Smooth muscle cell (in vitro differentiated cells): ENCODE measurements around the gene MTUS2. TPM values are rescaled to one million over a fixed set of nuclear protein-coding genes. Genes with fewer than 3 reads are reported as not detected.

Source experiments
- DNase-seq: peaks from one replicate; lab custom pipeline; 2025; ENCODE audit not compliant: unreplicated experiment; lab: John Stamatoyannopoulos, UW
- H2AFZ ChIP-seq: fragments of 200-600 bp; sonication (generic); 2 replicates; pipeline ENCODE4 v1.6.0; 2016; ENCODE audit warnings: antibody characterized with exemption, low read depth, mild to moderate bottlenecking
- H3F3A ChIP-seq: fragments of 200-600 bp; sonication (generic); 2 replicates; pipeline ENCODE4 v1.6.0; 2017; ENCODE audit warnings: antibody characterized with exemption, low read depth
- H3K27ac ChIP-seq: fragments of 200-600 bp; sonication (generic); 2 replicates; pipeline ENCODE4 v1.5.1; 2016; ENCODE audit warnings: low read depth, mild to moderate bottlenecking
- H3K27me3 ChIP-seq: fragments of 200-600 bp; sonication (generic); 2 replicates; pipeline ENCODE4 v1.6.1; 2016; ENCODE audit warnings: low read depth, mild to moderate bottlenecking
- H3K36me3 ChIP-seq: fragments of 200-600 bp; sonication (generic); 2 replicates; pipeline ENCODE4 v1.5.1; 2016; ENCODE audit warnings: low read depth
- H3K4me1 ChIP-seq: fragments of 200-600 bp; sonication (generic); 2 replicates; pipeline ENCODE4 v1.5.1; 2016; ENCODE audit warnings: low read depth
- H3K4me2 ChIP-seq: fragments of 200-600 bp; sonication (generic); 2 replicates; pipeline ENCODE4 v1.6.0; 2016; ENCODE audit warnings: mild to moderate bottlenecking
- H3K4me3 ChIP-seq: fragments of 200-600 bp; sonication (generic); 2 replicates; pipeline ENCODE4 v1.5.1; 2016; ENCODE audit warnings: mild to moderate bottlenecking
- H3K79me2 ChIP-seq: fragments of 200-600 bp; sonication (generic); 2 replicates; pipeline ENCODE4 v1.6.0; 2016; ENCODE audit warnings: low read depth, mild to moderate bottlenecking
- H3K9ac ChIP-seq: fragments of 200-600 bp; sonication (generic); 2 replicates; pipeline ENCODE4 v1.6.0; 2016; ENCODE audit warnings: low read depth
- H3K9me3 ChIP-seq: fragments of 200-600 bp; sonication (generic); replicated peaks from 2 replicates; pipeline ENCODE4 v1.5.1; 2016; ENCODE audit warnings: low read depth
- H4K20me1 ChIP-seq: fragments of 200-600 bp; sonication (generic); 2 replicates; pipeline ENCODE4 v1.6.0; 2016; ENCODE audit warnings: low read depth
- CTCF ChIP-seq: fragments of 200-600 bp; sonication (generic); IDR thresholded peaks from 2 replicates; pipeline ENCODE4 v1.5.1; 2017; ENCODE audit warnings: borderline replicate concordance, mild to moderate bottlenecking, antibody characterized with exemption; ENCODE audit not compliant: insufficient read depth, poor library complexity, severe bottlenecking
- WGBS: methylation state at CpG from one replicate; pipeline ENCODE4 v1.1.7; 2016; ENCODE audit warnings: low lambda C conversion rate; 5-methylcytosine and 5-hydroxymethylcytosine counted together
- polyA plus RNA-seq: library from polyadenylated mRNA; unstranded; fragments of >200 nt; fragmentation: Nextera tagmentation; extraction: Ambion mirVana; gene quantifications from 2 replicates; pipeline ENCODE4 v1.2.1, GENCODE V29; 2016
- total RNA-seq: library from RNA; depleted of rRNA; stranded (reverse); fragments of >200 nt; gene quantifications from 2 replicates; pipeline ENCODE4 v1.2.3, GENCODE V29; 2014

Gene MTUS2
- total and polyA plus RNA-seq, 2 experiments from 2014 or later: 0.06 to 0.63 TPM

GRCh38 chr13:29171244-29171643 is 351.1 kb downstream of the MTUS2 start:
- H3K27ac ChIP-seq: no peak overlapping the region
- no peaks in the 10 kb centered on the region for H3K27me3 ChIP-seq
- no peaks in the 10 kb centered on the region for H3K4me1 ChIP-seq
- DNase-seq: no peak
- WGBS: 92% methylated on average over 3 of the region's 3 CpGs
- H3K36me3 ChIP-seq: no peaks in the 10 kb centered on the region
- H3F3A ChIP-seq: no peaks in the 10 kb centered on the region
- H2AFZ ChIP-seq: no peak overlapping the region
- H3K4me3 ChIP-seq: no peak overlapping the region
- H3K9ac ChIP-seq: no peak overlapping the region
- H3K79me2 ChIP-seq: no peaks in the 10 kb centered on the region
- H3K4me2 ChIP-seq: no peak overlapping the region
- no peaks in the 10 kb centered on the region for H4K20me1 ChIP-seq
- H3K9me3 ChIP-seq: no peaks in the 10 kb centered on the region
- no peak for TF ChIP-seq CTCF

DNA sequence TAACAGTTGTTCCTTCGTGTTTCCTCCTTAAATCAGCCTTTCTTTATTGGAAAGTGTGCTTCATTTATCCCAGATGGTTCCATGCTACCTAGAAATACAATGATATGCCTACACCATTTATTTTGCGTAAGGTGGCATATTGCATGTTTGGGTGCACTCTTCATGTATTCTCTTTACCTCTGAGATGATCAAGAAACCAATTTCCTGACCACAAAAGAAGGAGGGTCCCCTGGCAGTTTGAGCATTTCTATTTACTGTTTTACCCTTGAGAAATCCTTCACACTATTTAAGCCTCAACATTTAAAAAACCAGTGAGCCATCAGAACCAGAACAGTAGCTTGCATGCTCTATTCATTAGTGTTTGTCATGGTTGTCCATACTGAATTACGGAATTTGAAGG is 354.0 kb downstream of the MTUS2 start:
- Histone ChIP-seq H3K9ac (no peak overlapping the region), H4K20me1 (no peaks in the 10 kb centered on the region), H3K4me3 (no peak overlapping the region), H3K27ac (no peak overlapping the region), H3F3A (no peaks in the 10 kb centered on the region), H3K79me2 (no peaks in the 10 kb centered on the region), H2AFZ (no peak overlapping the region), H3K4me2 (no peak overlapping the region), H3K4me1 (no peaks in the 10 kb centered on the region), H3K36me3 (no peaks in the 10 kb centered on the region), H3K27me3 (no peaks in the 10 kb centered on the region), H3K9me3 (no peaks in the 10 kb centered on the region)
- TF ChIP-seq CTCF: no peak
- DNase-seq: no peak
- WGBS: 81% methylated on average over 3 of the region's 3 CpGs

DNA sequence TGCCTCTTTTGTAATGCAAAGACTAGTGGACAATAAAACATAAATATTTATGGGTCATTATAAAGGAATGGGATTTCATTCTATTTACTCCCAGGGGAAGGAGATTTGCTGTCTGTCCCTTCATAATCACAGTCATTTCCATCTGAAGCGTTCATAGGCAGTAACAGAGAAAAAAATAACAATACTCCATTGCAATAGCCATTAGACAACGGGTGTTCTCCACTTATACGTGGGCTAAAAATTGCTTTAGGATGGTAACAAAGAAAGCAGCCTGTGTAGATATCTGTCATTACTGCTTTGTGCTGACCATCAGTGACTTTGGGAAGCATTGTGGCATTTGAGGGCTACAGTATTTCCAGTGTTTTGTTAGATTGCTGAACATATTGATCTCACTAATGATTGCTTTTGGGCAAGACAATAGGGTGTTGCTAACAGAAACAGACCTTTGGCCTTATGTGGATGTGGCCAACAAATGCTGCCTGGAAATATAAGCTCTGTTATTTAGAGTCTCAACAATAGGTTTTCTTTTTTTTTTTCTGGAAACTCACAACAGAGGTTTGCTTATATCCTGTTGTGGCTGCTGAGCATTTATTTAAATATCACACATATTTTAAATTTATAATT is 355.2 kb downstream of the MTUS2 start:
- H3F3A ChIP-seq: no peaks in the 10 kb centered on the region
- H4K20me1 ChIP-seq: no peaks in the 10 kb centered on the region
- no peaks in the 10 kb centered on the region for H3K36me3 ChIP-seq
- no peak overlapping the region for H3K4me2 ChIP-seq
- no peak overlapping the region for H3K9ac ChIP-seq
- no peaks in the 10 kb centered on the region for H3K79me2 ChIP-seq
- no peak for TF ChIP-seq CTCF
- WGBS: 84% methylated on average over 3 of the region's 3 CpGs
- H3K27ac ChIP-seq: no peak overlapping the region
- no peak for DNase-seq
- H3K4me1 ChIP-seq: no peaks in the 10 kb centered on the region
- H3K9me3 ChIP-seq: no peaks in the 10 kb centered on the region
- no peak overlapping the region for H3K4me3 ChIP-seq
- H3K27me3 ChIP-seq: no peaks in the 10 kb centered on the region
- no peak overlapping the region for H2AFZ ChIP-seq

DNA sequence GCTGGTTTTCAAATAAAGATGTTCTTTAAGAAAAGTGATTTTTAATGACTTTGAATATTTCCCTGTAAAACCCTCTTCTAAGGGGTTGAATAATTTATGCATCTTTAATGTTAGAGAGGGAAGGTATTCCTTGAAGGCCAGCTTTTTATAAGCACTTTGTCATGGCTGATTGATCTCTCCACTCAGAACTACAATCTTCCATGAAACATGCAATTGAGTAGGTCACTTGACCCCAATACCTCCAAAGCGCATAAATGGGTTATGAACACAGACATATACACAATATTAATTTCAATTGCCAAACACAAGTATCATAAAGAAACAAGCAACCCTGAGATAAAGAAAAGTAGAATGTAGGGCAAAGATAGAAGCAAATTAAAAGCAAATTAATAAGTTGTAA is 359.9 kb downstream of the MTUS2 start:
- TF ChIP-seq CTCF: no peak
- H3K36me3 ChIP-seq: no peaks in the 10 kb centered on the region

More for the DNA sequence above, 359.9 kb downstream of the MTUS2 start:
- no peaks in the 10 kb centered on the region for H3K27me3 ChIP-seq
- no peaks in the 10 kb centered on the region for H4K20me1 ChIP-seq
- H3K9ac ChIP-seq: no peak overlapping the region
- WGBS: 93% methylated on average over 1 of the region's 1 CpG
- no peaks in the 10 kb centered on the region for H3K79me2 ChIP-seq
- no peak for DNase-seq
- no peaks in the 10 kb centered on the region for H3K9me3 ChIP-seq
- H3F3A ChIP-seq: no peaks in the 10 kb centered on the region
- H3K27ac ChIP-seq: no peak overlapping the region
- no peaks in the 10 kb centered on the region for H3K4me1 ChIP-seq
- no peak overlapping the region for H3K4me2 ChIP-seq
- no peak overlapping the region for H3K4me3 ChIP-seq
- no peak overlapping the region for H2AFZ ChIP-seq
